ENCODE data around the gene MAP1A. TPM values are rescaled to one million over a fixed set of nuclear protein-coding genes. Genes with fewer than 3 reads are reported as not detected.
A peak's percentile ranks its signal among the peaks of the same experiment; 100 is the strongest.

MAP1A gene
- total RNA-seq, 2 donors from 2014 or later = 1.9 to 5.6 TPM

DNA sequence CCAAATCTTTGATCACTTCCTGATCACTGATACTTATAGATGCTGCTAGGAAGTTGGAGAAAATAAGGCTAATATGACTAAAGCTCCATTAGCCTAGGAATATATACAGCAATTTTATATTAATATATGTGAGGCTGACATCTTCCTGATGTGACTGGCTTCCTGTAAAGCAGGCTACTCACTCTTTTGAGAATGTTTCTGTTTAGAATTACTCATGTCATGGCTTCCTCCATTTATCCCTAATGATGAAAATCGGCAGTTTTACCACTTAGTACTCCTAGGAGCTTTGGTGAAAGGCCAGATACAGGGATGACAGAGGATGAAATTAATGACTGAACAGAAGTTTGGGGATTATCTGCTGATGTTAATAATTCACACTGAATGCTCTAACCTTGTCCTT, 3.9 kb upstream of the MAP1A start:
- Histone ChIP-seq H3K9me3 (no peaks in the 10 kb centered on the region), H3K9ac (ENCODE audit: low read depth in 2 of 2, low read length in 2 of 2) (no peak overlapping the region), H3K27me3 (no peaks in the 10 kb centered on the region), H3K27ac (no peak overlapping the region), H3K4me3 (no peak overlapping the region), H3K36me3 (no peaks in the 10 kb centered on the region), H3K4me1 (peaks cover 9% of the 10 kb centered on the region)
- intact Hi-C loops (cut with DNase I) = no loop called here
- TF ChIP-seq, protein P1, sequence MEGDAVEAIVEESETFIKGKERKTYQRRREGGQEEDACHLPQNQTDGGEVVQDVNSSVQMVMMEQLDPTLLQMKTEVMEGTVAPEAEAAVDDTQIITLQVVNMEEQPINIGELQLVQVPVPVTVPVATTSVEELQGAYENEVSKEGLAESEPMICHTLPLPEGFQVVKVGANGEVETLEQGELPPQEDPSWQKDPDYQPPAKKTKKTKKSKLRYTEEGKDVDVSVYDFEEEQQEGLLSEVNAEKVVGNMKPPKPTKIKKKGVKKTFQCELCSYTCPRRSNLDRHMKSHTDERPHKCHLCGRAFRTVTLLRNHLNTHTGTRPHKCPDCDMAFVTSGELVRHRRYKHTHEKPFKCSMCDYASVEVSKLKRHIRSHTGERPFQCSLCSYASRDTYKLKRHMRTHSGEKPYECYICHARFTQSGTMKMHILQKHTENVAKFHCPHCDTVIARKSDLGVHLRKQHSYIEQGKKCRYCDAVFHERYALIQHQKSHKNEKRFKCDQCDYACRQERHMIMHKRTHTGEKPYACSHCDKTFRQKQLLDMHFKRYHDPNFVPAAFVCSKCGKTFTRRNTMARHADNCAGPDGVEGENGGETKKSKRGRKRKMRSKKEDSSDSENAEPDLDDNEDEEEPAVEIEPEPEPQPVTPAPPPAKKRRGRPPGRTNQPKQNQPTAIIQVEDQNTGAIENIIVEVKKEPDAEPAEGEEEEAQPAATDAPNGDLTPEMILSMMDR (IDR thresholded peaks at IDR 0.05) = no peak
- no peak for DNase-seq

DNA sequence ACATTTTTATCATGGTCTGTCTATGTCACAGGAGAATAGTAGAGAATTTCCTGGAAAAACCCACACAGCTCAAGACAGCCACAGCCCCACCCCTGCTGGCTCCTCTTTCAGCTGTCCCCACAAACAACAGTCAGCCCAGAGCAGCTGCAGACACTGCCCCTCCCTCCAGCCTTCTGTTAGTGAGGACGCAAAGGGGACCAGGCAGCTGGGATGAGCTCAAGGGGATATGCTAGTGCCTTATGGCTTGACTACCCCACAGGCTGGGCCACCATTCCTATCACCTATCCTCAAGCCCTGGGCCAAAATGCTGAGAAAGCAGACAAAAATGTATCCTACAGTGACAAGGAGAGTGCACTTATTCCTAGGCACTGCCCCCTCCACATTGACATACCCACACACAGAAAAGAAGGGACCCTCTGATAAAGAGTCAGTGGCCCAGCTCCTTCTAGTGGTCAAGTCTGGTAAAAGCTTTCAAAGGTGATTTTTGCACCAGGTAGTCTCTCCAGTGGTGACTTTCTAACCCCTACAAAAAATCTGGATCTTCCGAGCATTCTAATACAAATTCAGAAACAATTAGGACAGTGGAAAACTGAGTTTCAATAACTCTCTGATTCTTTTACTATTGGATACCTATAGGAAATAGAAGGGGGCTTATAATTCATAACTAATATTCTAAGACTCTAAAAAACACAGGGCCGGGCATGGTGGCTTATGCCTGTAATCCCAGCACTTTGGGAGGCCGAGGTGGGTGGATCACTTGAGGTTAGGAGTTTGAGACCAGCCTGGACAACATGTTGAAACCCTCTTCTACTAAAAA, 3.0 kb upstream of the MAP1A start:
- Histone ChIP-seq H3K27ac (no peak overlapping the region), H3K4me1 (peaks cover 9% of the 10 kb centered on the region)
- peak; percentile 27 for DNase-seq

DNA sequence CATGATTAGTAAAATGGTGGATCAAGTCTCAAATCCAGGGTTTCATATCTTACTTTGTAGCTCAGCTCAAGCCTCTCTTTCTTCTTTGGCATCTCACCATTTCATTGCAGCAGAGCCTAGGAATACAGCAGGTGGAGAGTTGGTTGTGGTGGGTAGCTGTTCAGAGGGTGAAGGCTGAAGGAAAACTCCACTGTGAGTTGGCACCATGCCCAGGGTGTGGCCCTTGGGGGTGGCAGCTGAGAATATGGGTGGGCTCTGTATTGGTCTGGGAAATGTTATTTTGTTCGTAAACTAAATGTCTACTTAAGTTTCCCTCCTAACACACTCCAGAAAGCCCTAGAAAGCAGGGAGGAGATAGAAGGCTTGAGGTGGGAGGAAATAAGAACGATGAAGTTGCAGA, 1.7 kb upstream of the MAP1A start:
- DNase-seq = no peak
- H3K9me3 ChIP-seq = no peaks in the 10 kb centered on the region
- no peak overlapping the region for H3K27ac ChIP-seq
- peaks cover 9% of the 10 kb centered on the region for H3K4me1 ChIP-seq
- no peak overlapping the region for H3K4me3 ChIP-seq
- H3K36me3 ChIP-seq = no peaks in the 10 kb centered on the region
- TF ChIP-seq, protein P1 (IDR thresholded peaks at IDR 0.05) = no peak
- H3K27me3 ChIP-seq = no peaks in the 10 kb centered on the region
- no peak overlapping the region for H3K9ac ChIP-seq (ENCODE audit: low read depth in 2 of 2, low read length in 2 of 2)
- intact Hi-C loops (cut with DNase I) = no loop called here

More for the DNA sequence above, 3.0 kb upstream of the MAP1A start:
- H3K27me3 ChIP-seq = no peaks in the 10 kb centered on the region
- H3K4me3 ChIP-seq = no peak overlapping the region
- no peaks in the 10 kb centered on the region for H3K9me3 ChIP-seq
- H3K9ac ChIP-seq (ENCODE audit: low read depth in 2 of 2, low read length in 2 of 2) = no peak overlapping the region
- intact Hi-C loops (cut with DNase I) = no loop called here
- TF ChIP-seq, protein P1 (IDR thresholded peaks at IDR 0.05) = peak; percentile 59
- no peaks in the 10 kb centered on the region for H3K36me3 ChIP-seq

DNA sequence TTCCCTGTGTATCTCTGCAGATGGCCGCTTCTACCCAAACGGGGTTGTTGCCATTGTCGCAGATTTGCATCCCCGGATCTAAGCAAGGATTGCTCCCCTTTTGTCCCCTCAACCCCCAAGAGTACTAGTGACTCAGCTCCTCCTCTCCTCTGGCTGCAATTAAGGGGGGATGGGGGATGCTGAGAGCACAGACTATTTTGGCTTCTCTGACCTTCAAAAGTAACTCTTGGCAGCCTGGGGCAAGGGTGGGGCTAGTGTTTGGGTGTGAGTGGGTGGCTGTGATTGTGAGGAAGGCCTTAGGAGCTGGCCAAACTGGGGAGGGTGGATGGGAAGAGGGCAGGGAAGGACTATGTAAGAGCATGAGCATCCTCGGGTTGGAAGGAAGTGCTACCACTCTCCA, 1.2 kb upstream of the MAP1A start:
- Histone ChIP-seq H3K36me3 (no peaks in the 10 kb centered on the region), H3K9me3 (no peaks in the 10 kb centered on the region), H3K27me3 (no peaks in the 10 kb centered on the region), H3K27ac (no peak overlapping the region), H3K4me1 (peaks cover 6% of the 10 kb centered on the region), H3K9ac (ENCODE audit: low read depth in 2 of 2, low read length in 2 of 2) (no peak overlapping the region), H3K4me3 (no peak overlapping the region)
- intact Hi-C loops (cut with DNase I) = no loop called here
- TF ChIP-seq, protein P1 (IDR thresholded peaks at IDR 0.05) = no peak
- DNase-seq = peak; percentile 47

DNA sequence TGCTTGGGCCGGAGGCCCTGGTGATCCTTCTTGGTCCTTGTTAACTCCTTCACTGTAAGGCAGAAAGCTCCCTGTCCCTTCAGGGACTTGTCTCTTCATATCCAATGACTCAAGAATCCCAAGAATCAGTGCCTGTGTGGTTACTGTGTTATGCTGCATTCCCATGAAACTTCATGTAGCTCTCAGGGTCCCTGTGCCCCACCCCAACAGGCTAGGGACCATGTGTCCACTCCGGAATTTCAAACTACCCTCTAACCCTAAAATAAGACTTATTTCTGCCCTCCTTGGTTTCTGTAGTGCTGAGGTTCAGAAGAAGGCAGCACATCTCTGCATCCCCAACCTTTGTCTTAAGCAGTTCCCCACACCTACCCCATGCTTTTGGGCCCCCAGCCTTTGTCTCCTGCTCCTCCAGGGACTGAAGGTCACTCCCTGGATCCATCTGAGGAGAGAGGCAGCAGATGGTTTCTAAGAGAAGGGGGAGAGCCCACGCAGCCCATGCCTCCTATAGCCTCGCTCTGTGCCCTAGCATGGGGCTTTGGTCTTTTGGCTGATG, 531 bp upstream of the MAP1A start:
- DNase-seq = no peak
- TF ChIP-seq, protein P1 (IDR thresholded peaks at IDR 0.05) = no peak
- intact Hi-C loops (cut with DNase I) = no loop called here
- no peak overlapping the region for H3K4me3 ChIP-seq
- H3K4me1 ChIP-seq = peaks cover 3% of the 10 kb centered on the region
- H3K36me3 ChIP-seq = no peaks in the 10 kb centered on the region
- H3K9ac ChIP-seq (ENCODE audit: low read depth in 2 of 2, low read length in 2 of 2) = peak overlapping the region in 1 of 2 donors; percentile 40
- peak overlapping the region; percentile 26 for H3K27ac ChIP-seq
- no peaks in the 10 kb centered on the region for H3K9me3 ChIP-seq
- no peaks in the 10 kb centered on the region for H3K27me3 ChIP-seq

All from colonic mucosa (tissue), 4 donors.